HG02798 (cell line): ENCODE results near the gene KCNMA1.
"Not testable (repeated sequence)": the region's sequence is repeated elsewhere in the genome, so short reads cannot be mapped to it uniquely, and the experiment has no call there.

ENCODE experiments used
- ATAC-seq: cut with Tn5 transposase; IDR thresholded peaks from one replicate; pipeline ENCODE4 v1.9.1; 2021; ENCODE audit warnings: mild to moderate bottlenecking; ENCODE audit not compliant: unreplicated experiment, poor library complexity

Gene KCNMA1

GRCh38 chr10:77637532-77638320, at the start of gene KCNMA1:
Gene KCNMA1 (minus strand): TSS chr10:77637808.
- ATAC-seq = no peak

DNA sequence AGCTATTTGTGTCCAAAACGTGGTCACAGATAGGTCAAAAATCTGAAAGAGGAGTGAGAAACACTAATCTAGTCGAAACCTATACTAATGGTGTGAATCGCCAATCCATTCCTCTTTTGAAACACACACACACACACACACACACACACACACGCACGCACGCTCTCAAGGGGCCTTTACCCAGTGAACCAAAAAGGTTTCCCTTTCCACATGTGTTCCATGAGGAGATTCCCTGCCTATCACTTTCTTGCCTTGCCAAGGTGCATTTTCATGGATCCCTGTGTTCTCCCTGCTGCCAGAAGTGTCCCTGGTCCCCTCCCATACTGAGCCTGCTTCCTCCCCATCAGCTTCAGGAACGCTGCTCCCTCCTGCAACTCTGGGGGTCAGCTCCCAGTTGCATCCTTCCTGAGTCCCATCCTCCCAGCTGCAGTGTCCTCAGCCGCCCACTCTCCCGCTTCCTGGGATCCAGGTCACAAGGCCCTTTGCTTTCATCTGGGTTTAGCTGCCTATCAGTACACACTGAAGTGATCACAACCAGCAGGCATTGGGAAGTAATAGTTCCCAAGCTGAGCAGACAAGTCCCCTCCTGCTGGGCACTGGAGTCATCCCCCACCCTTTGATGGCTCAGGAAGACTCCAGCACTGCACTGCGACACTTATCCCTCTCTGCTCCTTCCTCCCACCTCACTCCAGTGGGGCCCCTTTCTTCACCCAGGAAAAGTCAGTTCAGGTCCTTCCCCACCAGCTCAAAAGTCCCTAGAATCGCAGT, 49.2 kb upstream of the KCNMA1 start:
- ATAC-seq = no peak

DNA sequence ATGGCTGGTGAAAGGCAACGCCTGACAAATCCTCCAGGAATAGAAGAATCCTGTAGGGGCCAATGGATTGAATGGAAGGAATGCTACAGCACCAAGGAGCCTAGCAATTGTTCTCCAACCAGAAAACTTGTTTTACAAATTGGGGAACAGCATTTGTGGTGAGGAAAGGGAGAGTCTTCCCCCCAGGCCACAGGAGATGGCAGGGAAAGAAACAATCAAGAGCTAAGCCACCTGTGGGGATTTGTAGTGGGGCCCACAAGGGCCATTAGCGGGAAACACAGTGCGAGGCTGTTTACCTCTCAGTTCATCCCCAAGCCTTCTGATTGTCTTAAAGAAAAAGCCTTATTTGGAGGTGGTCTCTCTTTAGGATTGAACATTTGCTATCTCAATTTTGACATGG, 48.5 kb upstream of the KCNMA1 start:
- ATAC-seq = no peak

DNA sequence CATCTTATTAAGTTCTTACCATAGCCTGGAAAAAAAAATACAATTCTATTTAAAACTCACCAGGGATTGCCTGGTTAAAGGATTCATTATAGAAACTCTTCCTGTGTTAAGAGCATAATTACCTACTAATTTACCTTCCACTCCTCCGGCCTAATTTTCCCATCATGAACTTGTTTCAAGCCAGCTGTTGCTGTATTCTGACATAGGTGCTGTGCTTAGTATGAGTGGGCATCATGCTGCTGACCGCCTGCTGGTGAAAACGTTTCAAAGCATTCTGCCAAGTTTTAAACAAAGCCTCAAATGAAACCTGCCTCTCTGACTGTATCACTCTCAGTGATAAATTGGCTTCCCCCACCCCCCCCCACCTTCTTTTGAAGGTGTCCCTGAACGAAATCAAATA, 47.8 kb upstream of the KCNMA1 start:
- no peak for ATAC-seq

- ATAC-seq = not testable (repeated sequence)
These were observed 45.5 kb upstream of the KCNMA1 start for GRCh38 chr10:77683088-77683432.

GRCh38 chr10:77682393-77683087, 44.9 kb upstream of the KCNMA1 start:
- ATAC-seq = no peak

- no peak for ATAC-seq
These were observed 44.2 kb upstream of the KCNMA1 start for GRCh38 chr10:77681839-77682238.

DNA sequence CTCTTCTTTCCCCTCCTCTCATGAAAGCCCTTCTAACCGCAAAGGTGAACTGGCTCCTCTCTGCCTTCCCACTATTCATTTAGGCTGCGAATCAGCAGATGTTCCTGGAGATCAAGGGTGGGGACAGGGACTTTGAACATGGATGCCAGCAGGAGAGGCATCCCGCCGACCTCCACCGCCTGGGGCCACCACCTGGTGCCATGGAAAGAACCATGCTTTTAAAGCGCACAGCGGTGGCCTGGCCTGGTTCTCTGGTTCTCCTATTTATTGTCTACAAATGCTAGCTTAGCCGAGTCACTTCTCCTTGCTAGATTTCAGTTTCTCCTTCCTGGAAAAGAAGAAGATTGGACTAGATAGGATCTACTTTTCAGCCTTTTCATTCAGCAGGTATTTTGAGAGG, 43.2 kb upstream of the KCNMA1 start:
- ATAC-seq = no peak

DNA sequence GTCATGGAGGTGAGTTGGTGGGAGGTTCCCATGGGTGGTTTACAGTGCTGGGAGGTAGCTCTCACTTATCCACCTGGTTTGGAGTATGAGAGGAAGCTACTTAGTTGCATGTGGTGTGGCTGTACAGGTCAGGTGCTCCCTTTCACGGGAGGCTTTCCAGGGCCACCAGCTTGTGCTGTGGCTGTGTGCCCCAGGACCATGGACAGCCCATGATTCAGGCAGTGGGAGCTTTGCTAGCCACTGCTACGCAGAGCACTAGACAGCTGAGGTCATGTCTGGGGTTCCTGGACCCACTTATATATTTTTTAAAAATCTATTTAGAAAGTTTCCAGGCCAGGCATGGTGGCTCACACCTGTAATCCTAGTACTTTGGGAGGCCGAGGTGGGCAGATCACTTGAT, 42.5 kb upstream of the KCNMA1 start:
- ATAC-seq = no peak

DNA sequence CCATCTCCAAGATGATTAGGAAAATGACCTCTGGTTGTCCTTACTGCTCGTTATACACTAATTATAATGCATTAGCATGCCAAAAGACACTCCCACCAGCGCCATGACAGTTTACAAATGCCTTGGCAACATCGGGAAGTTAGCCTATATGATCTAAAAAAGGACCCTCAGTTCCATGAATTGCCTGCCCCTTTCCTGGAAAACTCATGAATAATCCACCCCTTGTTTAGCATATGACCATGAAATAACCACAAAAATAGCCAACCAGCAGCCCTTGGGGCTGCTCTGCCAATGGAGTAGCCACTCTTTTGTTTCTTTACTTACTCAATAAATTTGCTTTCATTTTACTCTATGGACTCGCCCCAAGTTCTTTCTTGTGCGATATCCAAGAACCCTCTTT, 41.6 kb upstream of the KCNMA1 start:
- ATAC-seq = no peak

DNA sequence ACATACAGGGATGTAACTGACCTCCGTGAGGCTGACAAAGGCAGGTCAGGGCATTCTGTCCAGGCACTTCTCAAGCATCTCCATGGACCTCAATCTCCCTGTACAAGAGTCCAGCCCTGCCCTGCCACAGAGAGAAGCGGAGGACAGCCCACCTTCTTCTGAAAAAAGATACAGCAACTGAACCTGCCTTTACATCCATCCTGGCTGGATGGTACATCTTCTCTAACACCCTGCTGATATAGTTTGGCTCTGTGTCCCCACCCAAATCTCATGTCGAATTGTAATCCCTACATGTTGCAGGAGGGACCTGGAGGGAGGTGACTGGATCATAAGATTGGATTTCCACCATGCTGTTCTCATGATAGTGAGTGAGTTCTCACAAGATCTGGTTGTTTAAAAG, 40.5 kb upstream of the KCNMA1 start:
- no peak for ATAC-seq

DNA sequence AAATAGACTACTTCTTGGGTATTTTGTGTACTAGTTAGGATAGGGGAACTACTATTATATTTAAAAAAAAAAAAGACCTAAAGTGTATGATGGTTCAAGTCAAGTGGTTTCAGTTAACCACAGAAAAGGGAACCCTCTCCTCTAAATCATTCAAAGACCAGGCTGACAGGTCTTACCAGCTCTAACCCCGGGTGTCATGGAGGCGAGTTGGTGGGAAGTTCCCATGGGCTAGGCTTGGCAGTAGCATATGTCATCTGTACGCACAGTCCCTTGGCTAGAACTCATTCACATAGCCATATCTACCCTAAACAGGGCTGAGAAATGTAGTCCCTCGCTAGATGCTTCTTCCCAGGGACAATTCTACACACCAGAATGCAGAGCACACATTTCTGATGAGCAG, 37.7 kb upstream of the KCNMA1 start:
- ATAC-seq = no peak

DNA sequence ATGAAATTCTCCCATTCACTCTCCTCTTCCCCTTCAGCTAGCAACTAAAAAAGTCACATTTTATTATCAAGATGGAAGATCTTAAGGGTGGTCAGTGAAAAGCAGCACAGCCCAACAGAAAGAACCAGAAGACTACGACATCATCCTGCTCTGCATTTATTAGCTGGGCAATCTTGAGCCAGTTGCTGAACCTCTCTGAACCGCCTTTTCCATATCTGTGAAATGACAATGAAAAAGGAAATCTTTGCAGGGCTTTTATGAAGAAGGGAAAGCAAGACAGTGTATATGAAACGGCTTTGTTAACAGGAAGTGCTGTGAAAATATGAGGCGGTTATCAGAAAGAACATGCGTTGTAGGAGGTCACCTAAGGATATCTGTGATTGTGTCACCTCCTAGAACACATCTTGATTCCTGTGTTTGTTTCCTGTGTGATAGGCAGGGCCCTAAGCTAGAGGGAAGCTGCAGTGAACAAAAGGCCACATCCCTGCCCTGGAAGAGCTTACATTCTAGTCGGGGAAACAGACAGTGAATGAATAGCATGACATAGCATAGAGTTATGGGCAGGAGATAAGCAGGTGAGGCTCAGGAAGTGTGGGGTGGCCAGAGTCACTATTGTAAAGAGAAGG, 36.0 kb upstream of the KCNMA1 start:
- ATAC-seq = no peak

DNA sequence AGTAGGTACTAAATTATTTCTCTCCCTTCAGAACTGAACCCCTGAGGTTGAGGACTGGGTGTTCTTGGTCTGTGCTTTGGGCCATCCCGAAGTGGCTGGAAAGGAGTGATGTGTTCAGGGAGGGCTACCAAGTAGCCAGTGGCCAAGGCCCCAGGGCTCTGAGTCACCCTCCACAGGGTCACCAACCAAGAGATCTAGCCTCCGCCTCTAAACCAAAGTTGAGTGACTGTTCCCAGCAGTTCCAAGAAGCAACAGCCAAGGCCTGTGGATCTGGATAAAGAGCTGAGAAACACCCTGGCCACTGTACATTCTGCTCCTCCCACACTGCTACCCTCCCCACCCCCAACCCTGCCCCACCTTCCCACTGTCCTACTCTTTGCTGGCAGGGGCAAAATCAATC, 35.5 kb upstream of the KCNMA1 start:
- no peak for ATAC-seq

- no peak for ATAC-seq
These were observed 34.1 kb upstream of the KCNMA1 start for GRCh38 chr10:77671594-77672252.

- ATAC-seq = no peak
These were observed 33.3 kb upstream of the KCNMA1 start for GRCh38 chr10:77670817-77671443.

GRCh38 chr10:77669892-77670291, 32.3 kb upstream of the KCNMA1 start:
- no peak for ATAC-seq

DNA sequence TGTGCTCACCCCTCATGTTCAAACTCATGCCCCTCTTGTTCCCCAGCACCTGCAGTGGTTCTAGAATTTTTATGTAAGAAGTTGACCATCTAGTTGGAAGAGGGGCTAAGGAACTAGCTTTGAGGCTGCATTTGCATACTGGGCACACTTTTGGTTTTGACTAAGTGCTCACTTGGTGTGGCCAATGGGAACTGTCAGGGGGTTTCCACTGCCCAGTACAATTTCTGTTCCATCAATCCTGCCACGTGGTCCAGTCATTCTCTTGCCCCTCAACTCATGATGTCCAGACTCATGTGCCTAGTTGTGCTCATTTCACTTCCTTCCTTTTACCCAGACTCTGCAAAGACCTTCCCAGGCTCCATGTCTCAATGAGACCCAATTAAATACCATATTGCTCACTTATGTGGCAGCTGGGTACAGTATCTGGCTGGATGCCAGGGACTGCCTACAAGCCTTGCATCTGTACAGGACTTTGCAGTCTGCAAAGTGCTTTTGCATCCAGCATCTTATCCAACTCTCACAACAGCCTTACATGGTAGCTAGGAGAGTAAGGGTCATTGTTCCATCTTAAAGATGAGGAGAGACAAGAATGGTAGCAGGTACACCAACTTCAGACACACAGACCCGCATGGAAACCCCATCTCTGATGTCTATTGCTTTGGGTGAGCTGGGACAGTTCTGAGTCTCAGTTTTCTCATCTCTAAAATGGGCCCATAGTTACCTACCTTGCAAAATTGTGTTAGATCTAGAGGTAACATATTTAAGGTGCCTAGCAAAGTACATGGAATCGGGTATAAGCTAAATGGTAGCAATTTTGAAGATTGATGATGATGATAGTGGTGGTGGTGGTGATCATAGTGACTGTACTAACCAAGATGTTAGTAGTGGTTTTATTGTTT, 30.1 kb upstream of the KCNMA1 start:
- peak; percentile 84 for ATAC-seq

DNA sequence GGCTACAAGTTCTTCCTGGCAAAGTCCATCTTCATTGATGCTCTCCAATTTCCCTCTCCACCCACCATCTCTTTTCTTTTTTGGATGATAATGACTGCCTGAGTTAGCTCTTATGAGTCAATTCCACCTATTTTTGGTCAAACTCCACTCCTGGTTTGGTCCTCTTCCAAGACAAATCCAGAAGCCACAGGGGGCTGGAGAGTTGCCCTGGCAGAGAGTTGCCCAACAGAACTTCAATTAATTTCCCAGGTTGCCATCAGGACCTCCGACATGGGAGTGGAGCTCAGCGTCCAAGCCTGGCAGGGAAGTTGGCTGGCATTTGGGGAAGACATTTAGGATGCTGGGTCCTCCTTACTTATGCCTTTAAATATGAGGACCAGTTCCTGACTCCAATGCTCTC, 29.2 kb upstream of the KCNMA1 start:
- ATAC-seq = no peak
